A673 (cell line): Measurements from ENCODE around the gene CASKIN1. TPM values are rescaled to one million over a fixed set of nuclear protein-coding genes. Genes with fewer than 3 reads are reported as not detected.

Source experiments
- BruUV-seq: library from RNA; stranded (reverse); fragments of 400-500 nt; replicated peaks from 2 replicates; lab custom pipeline; 2021; lab: Mats Ljungman, UMichigan
- CTCF ChIA-PET: fragments of 300-600 bp; sonication (Branson Sonifier 250); formaldehyde crosslinking; loops from one replicate; lab custom pipeline; 2022; ENCODE audit warnings: antibody characterized with exemption; lab: Charles Lee
- POLR2A ChIA-PET: fragments of 300-600 bp; sonication (Branson Sonifier 250); formaldehyde crosslinking; loops from one replicate; lab custom pipeline; 2022; ENCODE audit warnings: antibody characterized with exemption; ENCODE audit not compliant: low non-redundant PET; lab: Charles Lee
- DNase-seq: peaks from one replicate; pipeline ENCODE4 v3.0.0-alpha.2; 2015; ENCODE audit warnings: low spot score
- H3K27ac ChIP-seq: fragments of 200-600 bp; sonication (generic); 2 replicates; pipeline ENCODE4 v1.5.1; 2016; ENCODE audit warnings: mixed run types, low read depth, mild to moderate bottlenecking, mixed read lengths, antibody characterized with exemption, low read length; ENCODE audit not compliant: poor library complexity, severe bottlenecking
- H3K27me3 ChIP-seq: fragments of 200-600 bp; sonication (generic); replicated peaks from 2 replicates; pipeline ENCODE4 v1.6.1; 2017; ENCODE audit warnings: mixed run types, low read depth, mild to moderate bottlenecking, mixed read lengths, antibody characterized with exemption, low read length; ENCODE audit not compliant: insufficient read depth, poor library complexity
- H3K36me3 ChIP-seq: fragments of 200-600 bp; sonication (generic); 2 replicates; pipeline ENCODE4 v1.6.1; 2016; ENCODE audit warnings: mixed run types, mild to moderate bottlenecking, mixed read lengths, antibody characterized with exemption, low read length; ENCODE audit not compliant: insufficient read depth, poor library complexity, severe bottlenecking
- H3K4me1 ChIP-seq: fragments of 200-600 bp; sonication (generic); 2 replicates; pipeline ENCODE4 v1.6.1; 2017; ENCODE audit warnings: mixed run types, mild to moderate bottlenecking, mixed read lengths, antibody characterized with exemption, low read length; ENCODE audit not compliant: insufficient read depth, poor library complexity, severe bottlenecking
- H3K4me3 ChIP-seq: fragments of 200-600 bp; sonication (generic); 2 replicates; pipeline ENCODE4 v1.5.1; 2016; ENCODE audit warnings: low read depth, mixed run types, mild to moderate bottlenecking, mixed read lengths, low read length; ENCODE audit not compliant: poor library complexity, severe bottlenecking
- H3K9me3 ChIP-seq: fragments of 200-600 bp; sonication (generic); 2 replicates; pipeline ENCODE4 v1.6.1; 2016; ENCODE audit warnings: mixed run types, low read depth, mild to moderate bottlenecking, mixed read lengths, antibody characterized with exemption, low read length; ENCODE audit not compliant: poor library complexity, severe bottlenecking
- CTCF ChIP-seq: fragments of 300-800, 200-600 bp; sonication (generic); conservative IDR thresholded peaks from 2 replicates; pipeline ENCODE4 v1.5.1; 2017; ENCODE audit warnings: low read depth, mild to moderate bottlenecking, antibody characterized with exemption, low read length, moderate library complexity, mixed read lengths
- EZH2 ChIP-seq: fragments of 200-600 bp; sonication (generic); IDR thresholded peaks from 2 replicates; pipeline ENCODE4 v1.6.1; 2017; ENCODE audit warnings: borderline replicate concordance, low read depth, mild to moderate bottlenecking, mixed read lengths, antibody characterized with exemption, low read length; ENCODE audit not compliant: poor library complexity, severe bottlenecking
- intact Hi-C: fragments of 100-400 bp; cut with micrococcal nuclease; formaldehyde crosslinking; loops from one replicate; pipeline ENCODE4 v1.10.0; 2022; ENCODE audit not compliant: unreplicated experiment
- total RNA-seq: library from RNA; stranded (reverse); gene quantifications from 2 replicates; pipeline ENCODE4 v1.2.3, GENCODE V29; 2021

The CASKIN1 gene
- total RNA-seq, 1 experiment from 2014 or later: 1.1 TPM

DNA sequence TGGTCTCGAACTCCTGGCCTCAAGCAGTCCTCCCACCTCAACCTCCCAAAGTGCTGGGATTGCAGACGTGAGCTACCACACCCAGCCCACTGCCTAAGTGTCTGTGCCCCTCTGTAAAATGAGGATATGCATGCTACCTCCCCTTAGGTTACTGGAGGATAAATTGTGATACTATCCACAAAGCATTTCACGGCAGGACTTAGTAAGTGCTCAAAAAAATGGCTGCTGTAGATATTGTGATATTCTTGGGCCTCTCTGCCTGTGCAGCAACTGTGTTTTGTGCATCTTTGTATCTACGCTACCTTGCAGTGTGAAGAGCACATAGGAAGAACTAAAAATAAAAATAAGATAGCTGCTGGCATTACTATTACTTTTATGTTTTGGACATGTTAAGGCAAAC, 1.9 kb upstream of the CASKIN1 start:
- Histone ChIP-seq H3K4me1 (peaks cover 7% of the 10 kb centered on the region), H3K27me3 (peaks cover 26% of the 10 kb centered on the region), H3K9me3 (no peaks in the 10 kb centered on the region), H3K4me3 (no peak overlapping the region), H3K36me3 (no peaks in the 10 kb centered on the region), H3K27ac (no peak overlapping the region)
- BruUV-seq: no TSS peak
- no peak for DNase-seq
- no peak for TF ChIP-seq EZH2
- no peak for TF ChIP-seq CTCF
- ChIA-PET CTCF (interaction anchor here (0.6 kb wide), 1 partner anchor 9 kb away, joined by 3 read pairs; no protein-coding TSS in a partner anchor), POLR2A (no interaction called here)
- intact Hi-C loops: no loop called here

- peaks cover 26% of the 10 kb centered on the region for H3K27me3 ChIP-seq
- no TSS peak for BruUV-seq
- CTCF ChIA-PET: no interaction called here
Observed at GRCh38 chr16:2197765-2198164, 1.4 kb upstream of the CASKIN1 start.

DNA sequence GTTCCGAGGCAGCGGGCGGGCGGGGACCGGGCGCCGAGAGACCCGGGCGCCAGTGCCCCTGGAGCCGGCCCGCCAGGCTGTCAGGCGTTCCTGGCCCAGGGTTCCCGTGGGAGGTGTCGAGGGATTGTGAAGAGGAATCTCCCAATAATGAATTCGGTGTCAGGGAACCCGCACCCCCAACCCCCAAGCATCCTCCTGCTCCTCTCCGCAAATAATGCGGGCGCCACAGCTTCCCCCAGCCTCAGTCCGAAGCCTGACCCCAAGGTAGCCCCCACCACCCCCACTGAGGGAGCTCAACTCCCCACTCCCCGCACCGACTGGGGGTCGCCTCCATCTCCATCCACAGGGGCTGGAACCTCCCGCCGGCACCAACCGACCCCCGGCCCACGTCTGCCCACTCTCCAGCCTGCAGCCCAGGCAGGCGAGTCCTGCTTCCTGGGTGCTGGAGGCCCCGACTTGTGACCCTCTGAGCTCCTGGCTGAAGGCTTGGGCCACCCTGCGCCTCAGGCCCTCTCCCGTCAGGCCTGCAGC, 641 bp upstream of the CASKIN1 start:
- intact Hi-C loops: no loop called here
- Histone ChIP-seq H3K27ac (no peak overlapping the region), H3K4me3 (peak overlapping the region; percentile 35)

More at GRCh38 chr16:2197765-2198164, 1.4 kb upstream of the CASKIN1 start:
- no peak overlapping the region for H3K27ac ChIP-seq
- POLR2A ChIA-PET: no interaction called here
- no peak for TF ChIP-seq EZH2
- no peak overlapping the region for H3K4me3 ChIP-seq
- peaks cover 7% of the 10 kb centered on the region for H3K4me1 ChIP-seq
- DNase-seq: no peak
- no peaks in the 10 kb centered on the region for H3K36me3 ChIP-seq
- intact Hi-C loops: no loop called here
- H3K9me3 ChIP-seq: no peaks in the 10 kb centered on the region

More for the DNA sequence above, 641 bp upstream of the CASKIN1 start:
- H3K4me1 ChIP-seq: peaks cover 7% of the 10 kb centered on the region
- no peak for TF ChIP-seq EZH2
- no peak for TF ChIP-seq CTCF
- peaks cover 26% of the 10 kb centered on the region for H3K27me3 ChIP-seq
- BruUV-seq: no TSS peak
- DNase-seq: no peak
- ChIA-PET CTCF (no interaction called here), POLR2A (no interaction called here)
- H3K9me3 ChIP-seq: no peaks in the 10 kb centered on the region
- H3K36me3 ChIP-seq: no peaks in the 10 kb centered on the region
